ENCODE results near the gene WNT11. TPM values are rescaled to one million over a fixed set of nuclear protein-coding genes. Genes with fewer than 3 reads are reported as not detected.

The WNT11 gene
- total RNA-seq, 3 donors from 2014 or later (not counting 1 experiment from before 2014, with no cell fraction given), result 0.47 to 1.3 (median 0.80) TPM

DNA sequence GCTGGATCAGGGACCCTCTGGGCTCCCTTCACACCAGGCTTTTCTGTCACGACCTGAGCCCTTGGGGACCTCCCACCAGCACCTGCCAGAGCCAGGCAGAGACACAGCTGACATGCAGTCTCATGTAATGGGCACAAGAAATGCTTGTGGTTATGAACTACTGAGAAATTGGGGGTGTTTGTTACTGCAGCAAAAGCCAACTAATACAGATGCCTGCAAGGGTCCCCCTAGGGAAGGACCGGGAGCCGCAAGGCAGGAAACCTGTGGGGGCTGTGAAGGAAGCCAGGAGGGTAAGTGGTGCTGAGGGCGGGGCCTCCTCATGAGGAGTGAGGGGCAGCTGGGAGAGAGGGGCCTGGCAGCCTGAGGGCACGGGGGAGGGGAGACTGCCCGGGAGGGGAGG is 16.6 kb downstream of the WNT11 start:
- Histone ChIP-seq H3K4me3 (ENCODE audit: low read length) (no peak overlapping the region), H3K27ac (ENCODE audit: low read length) (no peak overlapping the region), H3K27me3 (ENCODE audit: control insufficient read depth, insufficient read depth, low read length) (no peaks in the 10 kb centered on the region), H3K9me3 (ENCODE audit: control insufficient read depth, insufficient read depth, low read length) (no peaks in the 10 kb centered on the region), H3K36me3 (ENCODE audit: control insufficient read depth, insufficient read depth, low read length) (no peaks in the 10 kb centered on the region), H3K4me1 (ENCODE audit: control insufficient read depth, insufficient read depth, low read length) (peaks cover 3% of the 10 kb centered on the region)
- no peaks in the 10 kb centered on the region for H3K27me3 Mint-ChIP-seq (ENCODE audit: low read depth in 2 of 2)
- intact Hi-C loops (cut with micrococcal nuclease), result no loop called here
- DNase-seq, result no peak
- H3K27ac Mint-ChIP-seq, result no peak overlapping the region
- no peak overlapping the region for H3K4me3 Mint-ChIP-seq
- 71% methylated on average over 6 of the region's 6 CpGs for WGBS (ENCODE audit: insufficient coverage)
- no peaks in the 10 kb centered on the region for H3K36me3 Mint-ChIP-seq
- TF ChIP-seq, protein P1, sequence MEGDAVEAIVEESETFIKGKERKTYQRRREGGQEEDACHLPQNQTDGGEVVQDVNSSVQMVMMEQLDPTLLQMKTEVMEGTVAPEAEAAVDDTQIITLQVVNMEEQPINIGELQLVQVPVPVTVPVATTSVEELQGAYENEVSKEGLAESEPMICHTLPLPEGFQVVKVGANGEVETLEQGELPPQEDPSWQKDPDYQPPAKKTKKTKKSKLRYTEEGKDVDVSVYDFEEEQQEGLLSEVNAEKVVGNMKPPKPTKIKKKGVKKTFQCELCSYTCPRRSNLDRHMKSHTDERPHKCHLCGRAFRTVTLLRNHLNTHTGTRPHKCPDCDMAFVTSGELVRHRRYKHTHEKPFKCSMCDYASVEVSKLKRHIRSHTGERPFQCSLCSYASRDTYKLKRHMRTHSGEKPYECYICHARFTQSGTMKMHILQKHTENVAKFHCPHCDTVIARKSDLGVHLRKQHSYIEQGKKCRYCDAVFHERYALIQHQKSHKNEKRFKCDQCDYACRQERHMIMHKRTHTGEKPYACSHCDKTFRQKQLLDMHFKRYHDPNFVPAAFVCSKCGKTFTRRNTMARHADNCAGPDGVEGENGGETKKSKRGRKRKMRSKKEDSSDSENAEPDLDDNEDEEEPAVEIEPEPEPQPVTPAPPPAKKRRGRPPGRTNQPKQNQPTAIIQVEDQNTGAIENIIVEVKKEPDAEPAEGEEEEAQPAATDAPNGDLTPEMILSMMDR (IDR thresholded peaks at IDR 0.05), result no peak
- no peaks in the 10 kb centered on the region for H3K9me3 Mint-ChIP-seq
- peaks cover 0 to 5% of the 10 kb centered on the region in 2 donors for H3K4me1 Mint-ChIP-seq
- no peak for ATAC-seq

DNA sequence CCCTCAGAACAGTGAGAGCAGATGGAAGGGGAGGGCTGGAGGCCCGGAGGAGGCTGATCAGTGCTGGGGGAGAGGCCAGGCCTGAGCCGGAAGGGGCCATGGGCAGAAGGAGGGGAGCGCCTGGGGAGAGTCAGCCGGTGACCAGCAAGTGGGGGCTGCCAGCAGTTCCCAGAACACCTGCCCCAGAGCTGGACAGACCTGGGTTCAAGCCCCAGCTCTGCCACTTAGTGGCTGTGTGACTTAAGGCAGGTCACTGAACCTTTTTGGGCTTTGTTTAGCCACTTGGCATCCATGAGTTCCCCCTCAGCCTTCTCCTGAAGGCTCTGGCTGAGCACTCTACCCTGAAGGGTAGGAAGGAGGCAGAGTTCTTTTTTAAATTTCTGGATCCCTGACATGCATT is 17.4 kb downstream of the WNT11 start:
- Histone ChIP-seq H3K4me3 (ENCODE audit: low read length) (no peak overlapping the region), H3K36me3 (ENCODE audit: control insufficient read depth, insufficient read depth, low read length) (no peaks in the 10 kb centered on the region), H3K27ac (ENCODE audit: low read length) (no peak overlapping the region), H3K9me3 (ENCODE audit: control insufficient read depth, insufficient read depth, low read length) (no peaks in the 10 kb centered on the region), H3K27me3 (ENCODE audit: control insufficient read depth, insufficient read depth, low read length) (no peaks in the 10 kb centered on the region), H3K4me1 (ENCODE audit: control insufficient read depth, insufficient read depth, low read length) (peaks cover 5% of the 10 kb centered on the region)
- peaks cover 0 to 11% of the 10 kb centered on the region in 2 donors for H3K4me1 Mint-ChIP-seq
- no peaks in the 10 kb centered on the region for H3K9me3 Mint-ChIP-seq
- H3K36me3 Mint-ChIP-seq, result no peaks in the 10 kb centered on the region
- 93% methylated on average over 4 of the region's 4 CpGs for WGBS (ENCODE audit: insufficient coverage)
- no peak overlapping the region for H3K4me3 Mint-ChIP-seq
- intact Hi-C loops (cut with micrococcal nuclease), result no loop called here
- DNase-seq, result no peak
- no peak for ATAC-seq
- H3K27ac Mint-ChIP-seq, result no peak overlapping the region
- no peaks in the 10 kb centered on the region for H3K27me3 Mint-ChIP-seq (ENCODE audit: low read depth in 2 of 2)
- TF ChIP-seq, protein P1 (IDR thresholded peaks at IDR 0.05), result no peak

DNA sequence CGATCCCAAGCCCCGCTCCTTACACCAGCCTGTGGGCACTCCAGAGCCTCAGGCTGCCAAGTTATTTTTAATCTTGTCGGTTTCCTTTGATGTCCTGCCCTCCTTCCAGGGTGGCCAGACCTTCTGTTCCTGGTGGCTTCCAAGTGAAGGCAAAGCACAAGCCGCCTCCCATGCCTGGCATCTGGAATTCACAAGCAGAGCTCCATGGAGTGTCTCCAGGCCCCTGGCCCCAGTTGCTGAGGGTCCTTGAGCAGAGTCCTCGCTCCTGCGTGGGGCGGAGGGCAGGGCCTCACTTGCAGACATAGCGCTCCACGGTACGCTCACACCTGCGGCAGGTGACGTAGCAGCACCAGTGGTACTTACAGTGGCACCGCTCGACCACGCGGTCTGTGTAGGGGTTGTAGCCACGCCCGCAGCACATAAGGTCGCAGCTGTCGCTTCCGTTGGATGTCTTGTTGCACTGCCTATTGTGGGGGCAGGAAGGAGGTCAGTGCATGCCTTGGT is 19.5 kb downstream of the WNT11 start:
- no peaks in the 10 kb centered on the region for H3K27me3 ChIP-seq (ENCODE audit: control insufficient read depth, insufficient read depth, low read length)
- H3K36me3 ChIP-seq (ENCODE audit: control insufficient read depth, insufficient read depth, low read length), result no peaks in the 10 kb centered on the region
- Mint-ChIP-seq H3K27ac (no peak overlapping the region), H3K36me3 (no peaks in the 10 kb centered on the region), H3K4me3 (no peak overlapping the region), H3K9me3 (no peaks in the 10 kb centered on the region), H3K4me1 (peaks cover 0 to 11% of the 10 kb centered on the region in 2 donors), H3K27me3 (ENCODE audit: low read depth in 2 of 2) (no peaks in the 10 kb centered on the region)
- peaks cover 5% of the 10 kb centered on the region for H3K4me1 ChIP-seq (ENCODE audit: control insufficient read depth, insufficient read depth, low read length)
- intact Hi-C loops (cut with micrococcal nuclease), result no loop called here
- H3K9me3 ChIP-seq (ENCODE audit: control insufficient read depth, insufficient read depth, low read length), result no peaks in the 10 kb centered on the region
- DNase-seq (no peak), ATAC-seq (no peak)
- H3K27ac ChIP-seq (ENCODE audit: low read length), result no peak overlapping the region
- TF ChIP-seq, protein P1 (IDR thresholded peaks at IDR 0.05), result no peak
- no peak overlapping the region for H3K4me3 ChIP-seq (ENCODE audit: low read length)
- 94% methylated on average over 18 of the region's 21 CpGs for WGBS (ENCODE audit: insufficient coverage)

DNA sequence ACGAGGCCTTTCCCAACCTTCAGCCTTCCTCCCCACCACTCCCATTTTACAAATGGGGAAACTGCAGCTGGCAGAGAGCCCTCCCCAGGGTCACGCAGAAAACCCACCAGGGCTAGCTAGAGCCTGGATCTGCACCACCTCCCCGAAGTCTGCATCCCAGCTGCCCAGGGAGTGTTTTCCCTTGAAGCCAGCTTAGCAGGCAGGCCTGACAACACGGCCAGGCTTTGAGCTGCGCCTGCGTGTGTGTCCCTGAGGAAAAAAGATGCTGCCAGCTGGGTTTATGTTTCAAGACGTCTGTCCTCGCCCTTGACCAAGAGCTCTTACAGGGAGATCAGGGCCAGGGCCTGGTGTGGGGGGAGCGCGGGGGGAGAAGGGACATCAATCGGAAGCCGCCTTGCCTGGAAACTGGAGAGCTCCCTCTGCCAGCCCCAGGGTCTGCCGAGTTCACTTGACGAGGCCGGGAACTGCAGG is 20.3 kb downstream of the WNT11 start:
- H3K36me3 Mint-ChIP-seq, result no peaks in the 10 kb centered on the region
- H3K4me1 ChIP-seq (ENCODE audit: control insufficient read depth, insufficient read depth, low read length), result peaks cover 5% of the 10 kb centered on the region
- H3K27me3 ChIP-seq (ENCODE audit: control insufficient read depth, insufficient read depth, low read length), result no peaks in the 10 kb centered on the region
- DNase-seq, result no peak
- H3K9me3 ChIP-seq (ENCODE audit: control insufficient read depth, insufficient read depth, low read length), result no peaks in the 10 kb centered on the region
- no peak overlapping the region for H3K27ac ChIP-seq (ENCODE audit: low read length)
- no peak overlapping the region for H3K27ac Mint-ChIP-seq
- peaks cover 0 to 11% of the 10 kb centered on the region in 2 donors for H3K4me1 Mint-ChIP-seq
- ATAC-seq, result no peak
- whole genome bisulfite sequencing (ENCODE audit: insufficient coverage), result 88% methylated on average over 13 of the region's 15 CpGs
- TF ChIP-seq, protein P1 (IDR thresholded peaks at IDR 0.05), result no peak
- no peak overlapping the region for H3K4me3 ChIP-seq (ENCODE audit: low read length)
- H3K36me3 ChIP-seq (ENCODE audit: control insufficient read depth, insufficient read depth, low read length), result no peaks in the 10 kb centered on the region
- H3K4me3 Mint-ChIP-seq, result no peak overlapping the region
- H3K27me3 Mint-ChIP-seq (ENCODE audit: low read depth in 2 of 2), result no peaks in the 10 kb centered on the region
- intact Hi-C loops (cut with micrococcal nuclease), result no loop called here
- no peaks in the 10 kb centered on the region for H3K9me3 Mint-ChIP-seq

Measured in natural killer cell (primary cell).